Ishikawa (cell line): ENCODE data around the gene OR5K4.

ENCODE experiments used
- CEBPB ChIP-seq: IDR thresholded peaks from 2 replicates; pipeline ENCODE4 v1.6.1; 2012
- CREB1 ChIP-seq: IDR thresholded peaks from 2 replicates; pipeline ENCODE4 v1.6.1; 2012; ENCODE audit warnings: low read depth
- EP300 ChIP-seq: IDR thresholded peaks from 2 replicates; pipeline ENCODE4 v1.6.1; 2012; ENCODE audit warnings: borderline replicate concordance
- NFIC ChIP-seq: IDR thresholded peaks from 2 replicates; pipeline ENCODE4 v1.6.1; 2012
- RAD21 ChIP-seq: IDR thresholded peaks from 2 replicates; pipeline ENCODE4 v1.6.1; 2012; ENCODE audit warnings: low read depth
- REST ChIP-seq: IDR thresholded peaks from 2 replicates; pipeline ENCODE4 v1.6.1; 2012; ENCODE audit warnings: low read depth, mild to moderate bottlenecking
- TCF12 ChIP-seq: IDR thresholded peaks from 2 replicates; pipeline ENCODE4 v1.6.1; 2012; ENCODE audit warnings: low read depth
- TEAD4 ChIP-seq: IDR thresholded peaks from 2 replicates; pipeline ENCODE4 v1.6.1; 2012
- ZBTB7A ChIP-seq: IDR thresholded peaks from 2 replicates; pipeline ENCODE4 v1.6.1; 2012; ENCODE audit warnings: low read depth

DNA sequence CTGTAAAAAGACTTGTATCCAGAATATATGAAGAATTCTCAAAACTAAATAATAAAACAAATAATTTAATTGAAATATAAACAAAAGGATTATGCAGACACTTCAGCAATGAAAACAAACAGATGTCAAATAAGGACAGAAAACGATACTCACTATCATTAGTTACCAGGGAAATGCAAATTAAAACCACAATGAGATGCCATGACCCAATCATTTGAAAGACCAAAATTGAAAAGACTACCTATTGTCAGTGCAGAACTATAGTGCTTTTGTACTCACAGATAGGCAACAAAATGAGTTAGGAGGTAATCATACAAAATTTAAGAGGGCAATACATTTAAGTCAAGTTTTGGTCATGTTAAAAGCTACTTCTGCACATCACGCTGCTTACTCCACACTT lies 31.6 kb upstream of the OR5K4 start:
- TF ChIP-seq TCF12 (no peak), REST (no peak), ZBTB7A (no peak), RAD21 (no peak), CEBPB (no peak), TEAD4 (no peak), NFIC (no peak), CREB1 (no peak), EP300 (no peak)
